IgD-negative memory B cell (primary cell): ENCODE measurements around the gene MRPL34. TPM values are rescaled to one million over a fixed set of nuclear protein-coding genes. Genes with fewer than 3 reads are reported as not detected.

Experiments
- H3K27ac Mint-ChIP-seq, 3 donors: one replicate each; pipeline ENCODE4 v1.8.0; 2020 to 2022; ENCODE audit warnings: mild to moderate bottlenecking in 3 of 3, mixed read lengths in 3 of 3, moderate library complexity in 1 of 3
- H3K27me3 Mint-ChIP-seq: one replicate; pipeline ENCODE4 v1.8.0; 2021; ENCODE audit warnings: mixed read lengths
- H3K36me3 Mint-ChIP-seq: one replicate; pipeline ENCODE4 v1.8.0; 2020; ENCODE audit warnings: mild to moderate bottlenecking, mixed read lengths
- H3K4me1 Mint-ChIP-seq, 3 donors: one replicate each; pipeline ENCODE4 v1.8.0; 2020 to 2022; ENCODE audit warnings: mixed read lengths in 3 of 3, mild to moderate bottlenecking in 1 of 3
- H3K4me3 Mint-ChIP-seq, 4 donors: one replicate each; pipeline ENCODE4 v1.8.0; 2020 to 2022; ENCODE audit warnings: mild to moderate bottlenecking in 4 of 4, mixed read lengths in 4 of 4, moderate library complexity in 3 of 4
- H3K9me3 Mint-ChIP-seq, 3 donors: one replicate each; pipeline ENCODE4 v1.8.0; 2020 to 2021; ENCODE audit warnings: mixed read lengths in 3 of 3, mild to moderate bottlenecking in 1 of 3
- polyA plus RNA-seq: library from polyadenylated mRNA; unstranded; fragments of 300-500 nt; fragmentation: Illumina TruSeq; gene quantifications from one replicate; pipeline ENCODE4 v1.2.3, GENCODE V29; 2021

The MRPL34 gene
- polyA plus RNA-seq, 1 donor from 2014 or later: 218 TPM

GRCh38 chr19:17311455-17312188, 6.0 kb downstream of the MRPL34 start:
- H3K4me1 Mint-ChIP-seq: peaks cover 6 to 23% (median 21%) of the 10 kb centered on the region in 3 donors
- H3K36me3 Mint-ChIP-seq: peaks cover 5% of the 10 kb centered on the region
- H3K4me3 Mint-ChIP-seq: peak overlapping the region in 3 of 4 donors; percentile 34 to 83 (median 83)
- no peaks in the 10 kb centered on the region for H3K27me3 Mint-ChIP-seq
- H3K27ac Mint-ChIP-seq: no peak overlapping the region
- no peaks in the 10 kb centered on the region for H3K9me3 Mint-ChIP-seq

- no peaks in the 10 kb centered on the region for H3K27me3 Mint-ChIP-seq
- no peaks in the 10 kb centered on the region for H3K9me3 Mint-ChIP-seq
- no peak overlapping the region for H3K27ac Mint-ChIP-seq
- H3K36me3 Mint-ChIP-seq: peaks cover 9% of the 10 kb centered on the region
- H3K4me3 Mint-ChIP-seq: peak overlapping the region in 1 of 4 donors; percentile 83
- peaks cover 6 to 23% (median 20%) of the 10 kb centered on the region in 3 donors for H3K4me1 Mint-ChIP-seq
Measured at GRCh38 chr19:17312189-17313113, 6.8 kb downstream of the MRPL34 start.

GRCh38 chr19:17314007-17314593, 8.4 kb downstream of the MRPL34 start:
- Mint-ChIP-seq H3K4me1 (peaks cover 4 to 16% (median 12%) of the 10 kb centered on the region in 3 donors), H3K27ac (no peak overlapping the region), H3K36me3 (peaks cover 9% of the 10 kb centered on the region), H3K9me3 (no peaks in the 10 kb centered on the region), H3K27me3 (no peaks in the 10 kb centered on the region), H3K4me3 (peak overlapping the region in 1 of 4 donors; percentile 32)

- Mint-ChIP-seq H3K4me3 (no peak overlapping the region), H3K27me3 (no peaks in the 10 kb centered on the region), H3K36me3 (peaks cover 12% of the 10 kb centered on the region), H3K27ac (no peak overlapping the region), H3K4me1 (no peaks in the 10 kb centered on the region), H3K9me3 (no peaks in the 10 kb centered on the region)
Measured at GRCh38 chr19:17318966-17319365, 13.3 kb downstream of the MRPL34 start.

GRCh38 chr19:17319473-17320238, 14.0 kb downstream of the MRPL34 start:
- Mint-ChIP-seq H3K4me1 (no peaks in the 10 kb centered on the region), H3K27ac (no peak overlapping the region), H3K36me3 (peaks cover 11% of the 10 kb centered on the region), H3K4me3 (no peak overlapping the region), H3K9me3 (no peaks in the 10 kb centered on the region), H3K27me3 (no peaks in the 10 kb centered on the region)

- Mint-ChIP-seq H3K4me1 (no peaks in the 10 kb centered on the region), H3K36me3 (peaks cover 11% of the 10 kb centered on the region), H3K4me3 (no peak overlapping the region), H3K9me3 (no peaks in the 10 kb centered on the region), H3K27ac (no peak overlapping the region), H3K27me3 (no peaks in the 10 kb centered on the region)
Measured at GRCh38 chr19:17320435-17320834, 14.8 kb downstream of the MRPL34 start.

- Mint-ChIP-seq H3K27ac (no peak overlapping the region), H3K4me3 (no peak overlapping the region), H3K9me3 (no peaks in the 10 kb centered on the region), H3K4me1 (no peaks in the 10 kb centered on the region), H3K36me3 (peaks cover 5% of the 10 kb centered on the region), H3K27me3 (no peaks in the 10 kb centered on the region)
Measured at GRCh38 chr19:17321655-17322489, 16.2 kb downstream of the MRPL34 start.

GRCh38 chr19:17322854-17323253, 17.2 kb downstream of the MRPL34 start:
- peak overlapping the region in 1 of 4 donors; percentile 49 for H3K4me3 Mint-ChIP-seq
- no peak overlapping the region for H3K27ac Mint-ChIP-seq
- H3K9me3 Mint-ChIP-seq: no peaks in the 10 kb centered on the region
- no peaks in the 10 kb centered on the region for H3K27me3 Mint-ChIP-seq
- H3K36me3 Mint-ChIP-seq: peaks cover 4% of the 10 kb centered on the region
- peaks cover 0 to 1% (median 0%) of the 10 kb centered on the region in 3 donors for H3K4me1 Mint-ChIP-seq

- no peaks in the 10 kb centered on the region for H3K27me3 Mint-ChIP-seq
- peak overlapping the region in 1 of 4 donors; percentile 60 for H3K4me3 Mint-ChIP-seq
- peaks cover 4% of the 10 kb centered on the region for H3K36me3 Mint-ChIP-seq
- peaks cover 0 to 2% (median 0%) of the 10 kb centered on the region in 3 donors for H3K4me1 Mint-ChIP-seq
- no peak overlapping the region for H3K27ac Mint-ChIP-seq
- H3K9me3 Mint-ChIP-seq: no peaks in the 10 kb centered on the region
Measured at GRCh38 chr19:17323300-17323963, 17.8 kb downstream of the MRPL34 start.

- no peaks in the 10 kb centered on the region for H3K27me3 Mint-ChIP-seq
- no peak overlapping the region for H3K4me3 Mint-ChIP-seq
- peaks cover 4% of the 10 kb centered on the region for H3K36me3 Mint-ChIP-seq
- H3K27ac Mint-ChIP-seq: no peak overlapping the region
- no peaks in the 10 kb centered on the region for H3K9me3 Mint-ChIP-seq
- H3K4me1 Mint-ChIP-seq: peaks cover 0 to 2% (median 0%) of the 10 kb centered on the region in 3 donors
Measured at GRCh38 chr19:17323964-17324332, 18.3 kb downstream of the MRPL34 start.

- Mint-ChIP-seq H3K4me3 (no peak overlapping the region), H3K36me3 (peaks cover 4% of the 10 kb centered on the region), H3K27ac (no peak overlapping the region), H3K27me3 (no peaks in the 10 kb centered on the region), H3K4me1 (peaks cover 0 to 2% (median 0%) of the 10 kb centered on the region in 3 donors), H3K9me3 (no peaks in the 10 kb centered on the region)
Measured at GRCh38 chr19:17324357-17325114, 18.9 kb downstream of the MRPL34 start.

- no peaks in the 10 kb centered on the region for H3K9me3 Mint-ChIP-seq
- H3K27me3 Mint-ChIP-seq: peaks cover 3% of the 10 kb centered on the region
- H3K4me3 Mint-ChIP-seq: no peak overlapping the region
- H3K27ac Mint-ChIP-seq: no peak overlapping the region
- H3K4me1 Mint-ChIP-seq: peaks cover 0 to 4% (median 0%) of the 10 kb centered on the region in 3 donors
- H3K36me3 Mint-ChIP-seq: peaks cover 4% of the 10 kb centered on the region
Measured at GRCh38 chr19:17325133-17325532, 19.5 kb downstream of the MRPL34 start.
